ENCODE measurements around the gene ADH1C.
A peak's percentile ranks its signal among the peaks of the same experiment; 100 is the strongest.

Gene ADH1C

DNA sequence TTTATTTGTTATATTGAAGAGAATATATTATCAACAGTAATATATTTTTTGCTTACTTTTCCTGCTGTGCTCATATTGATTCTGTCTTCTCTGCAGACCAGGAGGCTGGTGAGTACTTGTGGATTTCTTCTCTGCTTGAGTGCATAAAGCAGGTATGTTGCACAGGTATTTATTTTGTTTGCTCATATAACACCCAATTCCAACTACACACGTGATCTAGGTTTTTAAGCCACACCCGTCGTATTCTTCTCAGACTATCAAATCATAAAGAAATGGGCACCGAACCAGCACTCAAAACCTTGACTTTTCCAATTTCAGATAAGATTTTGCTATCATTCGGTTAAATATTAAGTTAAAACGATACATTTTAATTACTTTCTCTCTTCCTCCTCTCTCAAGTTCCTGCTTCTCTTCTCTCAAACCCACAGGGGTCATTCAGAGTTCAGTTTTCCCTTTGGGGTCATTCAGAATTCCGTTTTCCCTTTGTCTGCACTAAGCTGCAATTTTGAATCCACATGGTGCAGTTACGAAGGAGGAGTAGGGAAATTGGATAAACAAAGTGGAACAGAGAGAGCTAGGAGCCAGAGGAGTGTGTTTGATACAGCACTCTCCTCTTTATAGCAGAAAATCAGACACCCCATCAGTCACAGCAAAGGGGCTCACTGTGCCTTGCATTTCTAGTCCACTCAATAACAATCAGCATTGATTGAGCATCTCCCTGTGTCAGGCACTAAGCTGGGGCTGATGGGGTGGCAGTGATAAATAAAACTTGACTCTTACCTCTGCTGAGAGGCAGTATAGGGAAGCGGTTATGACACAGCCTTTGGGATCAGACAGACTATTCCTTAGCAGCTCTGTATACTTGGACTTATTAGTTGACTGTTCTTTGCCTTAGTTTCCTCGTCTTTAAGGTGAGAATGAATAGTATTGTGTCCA lies at the start of gene ADH1C:
TSS of gene ADH1C (minus strand) at position 145 of the 936 bp plus-strand sequence. CDS start at position 74, 71 bp downstream.
- Histone ChIP-seq H3K36me3 (ENCODE audit: control insufficient read depth, insufficient read depth, low read length) (no peaks in the 10 kb centered on the region), H3K4me1 (ENCODE audit: control insufficient read depth, insufficient read depth, low read length) (no peaks in the 10 kb centered on the region), H3K27ac (ENCODE audit: low read depth, low read length) (no peak within 1 kb of the TSS), H3K9ac (ENCODE audit: low read length) (no peak within 1 kb of the TSS), H3K4me3 (ENCODE audit: low read length) (no peak within 1 kb of the TSS), H3K27me3 (ENCODE audit: control insufficient read depth, insufficient read depth, low read length) (no peaks in the 10 kb centered on the region)

DNA sequence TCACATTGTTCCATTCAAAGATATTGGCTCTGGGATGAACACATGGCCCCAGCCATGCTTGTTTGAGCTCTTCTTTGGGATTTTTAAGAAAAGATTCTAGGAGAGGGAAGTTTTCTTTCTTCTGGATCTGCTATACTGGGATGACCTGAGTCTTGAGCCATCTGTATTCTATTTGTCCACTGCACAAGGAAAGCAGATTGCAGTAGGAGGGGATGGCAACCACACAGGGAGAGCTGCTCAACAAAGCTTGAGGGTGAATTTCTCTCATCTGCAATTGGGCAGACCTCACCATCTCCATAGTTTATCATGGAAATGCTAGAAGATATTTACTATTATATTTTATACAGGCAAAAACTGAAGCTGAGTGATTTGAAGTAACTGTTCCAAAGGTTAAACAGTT lies 48.3 kb upstream of the ADH1C start:
- no peaks in the 10 kb centered on the region for H3K27me3 ChIP-seq (ENCODE audit: control insufficient read depth, insufficient read depth, low read length)
- no peak overlapping the region for H3K9ac ChIP-seq (ENCODE audit: low read length)
- H3K4me3 ChIP-seq (ENCODE audit: low read length) = no peak overlapping the region
- no peaks in the 10 kb centered on the region for H3K36me3 ChIP-seq (ENCODE audit: control insufficient read depth, insufficient read depth, low read length)
- no peaks in the 10 kb centered on the region for H3K4me1 ChIP-seq (ENCODE audit: control insufficient read depth, insufficient read depth, low read length)
- H3K27ac ChIP-seq (ENCODE audit: low read depth, low read length) = no peak overlapping the region

DNA sequence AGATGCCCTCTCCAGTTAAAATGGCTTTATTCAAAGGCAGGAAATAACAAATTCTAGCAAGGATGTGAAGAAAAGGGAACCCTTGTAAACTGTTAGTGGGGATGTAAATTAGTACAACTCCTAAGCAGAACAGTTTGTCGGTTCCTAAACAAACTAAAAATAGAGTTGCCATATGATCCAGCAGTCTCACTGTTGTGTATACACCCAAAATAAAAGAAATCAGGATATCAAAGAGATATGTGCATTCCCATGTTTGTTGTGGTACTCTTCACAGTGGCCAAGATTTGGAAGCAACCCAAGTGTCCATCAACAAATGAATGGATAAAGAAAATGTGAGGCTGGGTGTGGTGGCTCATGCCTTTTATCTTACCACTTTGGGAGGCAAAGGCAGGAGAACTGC lies 46.5 kb upstream of the ADH1C start:
- H3K27ac ChIP-seq (ENCODE audit: low read depth, low read length) = no peak overlapping the region
- H3K27me3 ChIP-seq (ENCODE audit: control insufficient read depth, insufficient read depth, low read length) = no peaks in the 10 kb centered on the region
- H3K4me3 ChIP-seq (ENCODE audit: low read length) = no peak overlapping the region
- no peaks in the 10 kb centered on the region for H3K36me3 ChIP-seq (ENCODE audit: control insufficient read depth, insufficient read depth, low read length)
- H3K4me1 ChIP-seq (ENCODE audit: control insufficient read depth, insufficient read depth, low read length) = peaks cover 4% of the 10 kb centered on the region
- no peak overlapping the region for H3K9ac ChIP-seq (ENCODE audit: low read length)

- H3K9ac ChIP-seq (ENCODE audit: low read length) = no peak overlapping the region
- H3K4me3 ChIP-seq (ENCODE audit: low read length) = no peak overlapping the region
- no peak overlapping the region for H3K27ac ChIP-seq (ENCODE audit: low read depth, low read length)
- H3K27me3 ChIP-seq (ENCODE audit: control insufficient read depth, insufficient read depth, low read length) = no peaks in the 10 kb centered on the region
- peaks cover 4% of the 10 kb centered on the region for H3K4me1 ChIP-seq (ENCODE audit: control insufficient read depth, insufficient read depth, low read length)
- H3K36me3 ChIP-seq (ENCODE audit: control insufficient read depth, insufficient read depth, low read length) = no peaks in the 10 kb centered on the region
Measured at GRCh38 chr4:99395595-99396364, 43.2 kb upstream of the ADH1C start.

DNA sequence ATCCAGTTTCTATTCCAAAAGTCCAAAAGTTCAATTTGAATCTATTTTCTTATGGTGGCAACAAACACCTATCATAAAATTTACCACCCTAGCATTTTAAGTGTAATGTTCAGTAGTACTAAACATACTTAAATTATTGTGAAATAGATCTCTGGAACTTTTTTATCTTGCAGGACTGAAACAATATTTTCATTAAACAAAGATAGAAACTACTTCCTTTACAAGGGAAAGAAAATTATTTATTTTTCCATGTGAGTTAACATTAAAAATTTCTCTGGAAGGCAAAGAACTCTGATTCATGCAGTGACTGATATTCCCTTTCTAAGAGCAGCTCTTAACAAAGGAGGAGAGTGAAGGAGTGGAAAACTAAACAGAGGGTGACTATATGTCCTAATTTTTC lies 42.4 kb upstream of the ADH1C start:
- Histone ChIP-seq H3K4me1 (ENCODE audit: control insufficient read depth, insufficient read depth, low read length) (peaks cover 4% of the 10 kb centered on the region), H3K4me3 (ENCODE audit: low read length) (no peak overlapping the region), H3K9ac (ENCODE audit: low read length) (no peak overlapping the region), H3K27ac (ENCODE audit: low read depth, low read length) (peak overlapping the region; percentile 23), H3K36me3 (ENCODE audit: control insufficient read depth, insufficient read depth, low read length) (no peaks in the 10 kb centered on the region), H3K27me3 (ENCODE audit: control insufficient read depth, insufficient read depth, low read length) (no peaks in the 10 kb centered on the region)

- Histone ChIP-seq H3K27me3 (ENCODE audit: control insufficient read depth, insufficient read depth, low read length) (no peaks in the 10 kb centered on the region), H3K9ac (ENCODE audit: low read length) (no peak overlapping the region), H3K4me1 (ENCODE audit: control insufficient read depth, insufficient read depth, low read length) (peaks cover 3% of the 10 kb centered on the region), H3K27ac (ENCODE audit: low read depth, low read length) (no peak overlapping the region), H3K36me3 (ENCODE audit: control insufficient read depth, insufficient read depth, low read length) (no peaks in the 10 kb centered on the region), H3K4me3 (ENCODE audit: low read length) (no peak overlapping the region)
Measured at GRCh38 chr4:99390055-99390454, 37.5 kb upstream of the ADH1C start.

DNA sequence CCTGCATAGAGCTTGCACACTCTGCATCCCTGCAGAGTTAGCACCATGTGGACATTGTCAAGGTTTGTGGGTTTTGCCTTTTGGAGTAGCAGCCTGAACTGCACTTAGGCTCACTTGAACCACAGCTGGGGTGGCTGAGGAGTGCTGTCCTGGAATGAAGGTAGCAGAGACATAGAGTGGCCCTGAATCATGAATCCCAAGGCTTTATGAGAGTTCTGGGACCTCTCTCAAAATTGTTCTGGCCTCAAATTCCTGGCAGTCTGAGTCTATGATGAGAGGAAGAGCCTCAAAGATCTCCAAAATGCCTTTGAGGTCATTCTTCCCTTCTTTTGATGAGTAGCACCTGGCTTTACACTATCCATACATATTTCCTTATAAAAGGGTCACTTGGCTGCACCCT lies 37.1 kb upstream of the ADH1C start:
- H3K27me3 ChIP-seq (ENCODE audit: control insufficient read depth, insufficient read depth, low read length) = no peaks in the 10 kb centered on the region
- no peak overlapping the region for H3K4me3 ChIP-seq (ENCODE audit: low read length)
- H3K9ac ChIP-seq (ENCODE audit: low read length) = no peak overlapping the region
- no peak overlapping the region for H3K27ac ChIP-seq (ENCODE audit: low read depth, low read length)
- H3K4me1 ChIP-seq (ENCODE audit: control insufficient read depth, insufficient read depth, low read length) = peaks cover 3% of the 10 kb centered on the region
- no peaks in the 10 kb centered on the region for H3K36me3 ChIP-seq (ENCODE audit: control insufficient read depth, insufficient read depth, low read length)

- no peak overlapping the region for H3K4me3 ChIP-seq (ENCODE audit: low read length)
- peaks cover 11% of the 10 kb centered on the region for H3K4me1 ChIP-seq (ENCODE audit: control insufficient read depth, insufficient read depth, low read length)
- peak overlapping the region; percentile 76 for H3K27ac ChIP-seq (ENCODE audit: low read depth, low read length)
- no peaks in the 10 kb centered on the region for H3K36me3 ChIP-seq (ENCODE audit: control insufficient read depth, insufficient read depth, low read length)
- H3K9ac ChIP-seq (ENCODE audit: low read length) = no peak overlapping the region
- no peaks in the 10 kb centered on the region for H3K27me3 ChIP-seq (ENCODE audit: control insufficient read depth, insufficient read depth, low read length)
Measured at GRCh38 chr4:99383833-99384392, 31.4 kb upstream of the ADH1C start.

DNA sequence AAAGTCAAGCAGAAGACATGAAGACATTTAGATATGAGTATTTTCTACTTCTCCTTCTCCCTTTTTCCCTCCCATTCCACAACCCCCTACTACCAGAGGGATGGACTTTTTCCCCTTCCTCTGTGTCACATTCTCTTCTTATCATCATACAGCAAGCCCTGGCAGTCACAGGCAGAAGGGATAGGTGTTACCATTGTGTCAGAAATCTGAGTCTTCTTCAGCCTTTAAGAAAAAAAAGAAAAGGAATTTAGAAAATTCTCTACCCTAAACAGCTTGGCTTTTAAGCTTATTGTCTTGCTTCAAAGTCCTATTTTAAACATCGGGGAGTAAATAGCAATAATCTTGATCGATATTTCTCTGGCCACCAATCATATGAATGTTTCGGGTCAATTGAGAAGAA lies 30.9 kb upstream of the ADH1C start:
- H3K27ac ChIP-seq (ENCODE audit: low read depth, low read length) = peak overlapping the region; percentile 76
- H3K27me3 ChIP-seq (ENCODE audit: control insufficient read depth, insufficient read depth, low read length) = no peaks in the 10 kb centered on the region
- peaks cover 9% of the 10 kb centered on the region for H3K4me1 ChIP-seq (ENCODE audit: control insufficient read depth, insufficient read depth, low read length)
- no peak overlapping the region for H3K4me3 ChIP-seq (ENCODE audit: low read length)
- no peaks in the 10 kb centered on the region for H3K36me3 ChIP-seq (ENCODE audit: control insufficient read depth, insufficient read depth, low read length)
- no peak overlapping the region for H3K9ac ChIP-seq (ENCODE audit: low read length)

DNA sequence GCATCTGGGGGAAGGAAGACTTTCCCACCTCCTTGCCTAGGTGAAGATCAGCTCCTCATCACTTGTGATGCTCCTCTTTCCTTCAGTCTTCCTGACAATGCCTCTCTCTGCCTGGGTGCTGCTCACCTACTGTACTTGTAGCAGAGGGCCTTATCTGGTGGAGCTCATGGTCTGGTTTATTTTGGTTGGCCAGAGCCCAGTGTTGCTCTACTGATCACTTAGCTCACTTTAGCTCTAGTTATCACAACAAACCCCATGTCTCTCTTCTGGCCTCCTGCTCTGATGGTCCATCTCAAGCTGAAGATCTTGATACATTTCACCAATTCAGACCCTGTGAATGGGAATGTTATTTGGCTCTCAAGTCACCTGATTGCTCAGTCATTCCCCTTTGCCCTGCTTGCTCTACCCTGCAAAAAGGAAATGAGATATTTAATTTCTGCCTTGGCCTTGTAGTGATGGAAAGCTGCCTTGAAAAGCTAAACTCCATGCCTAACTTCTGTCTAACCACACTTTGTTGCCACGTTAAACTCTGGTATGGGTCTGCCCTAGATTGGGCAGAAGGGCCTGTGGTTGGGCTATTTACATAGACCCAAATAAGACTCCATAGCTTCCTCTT lies 30.3 kb upstream of the ADH1C start:
- Histone ChIP-seq H3K27ac (ENCODE audit: low read depth, low read length) (peak overlapping the region; percentile 76), H3K4me3 (ENCODE audit: low read length) (no peak overlapping the region), H3K27me3 (ENCODE audit: control insufficient read depth, insufficient read depth, low read length) (no peaks in the 10 kb centered on the region), H3K9ac (ENCODE audit: low read length) (no peak overlapping the region), H3K36me3 (ENCODE audit: control insufficient read depth, insufficient read depth, low read length) (no peaks in the 10 kb centered on the region), H3K4me1 (ENCODE audit: control insufficient read depth, insufficient read depth, low read length) (peaks cover 8% of the 10 kb centered on the region)

DNA sequence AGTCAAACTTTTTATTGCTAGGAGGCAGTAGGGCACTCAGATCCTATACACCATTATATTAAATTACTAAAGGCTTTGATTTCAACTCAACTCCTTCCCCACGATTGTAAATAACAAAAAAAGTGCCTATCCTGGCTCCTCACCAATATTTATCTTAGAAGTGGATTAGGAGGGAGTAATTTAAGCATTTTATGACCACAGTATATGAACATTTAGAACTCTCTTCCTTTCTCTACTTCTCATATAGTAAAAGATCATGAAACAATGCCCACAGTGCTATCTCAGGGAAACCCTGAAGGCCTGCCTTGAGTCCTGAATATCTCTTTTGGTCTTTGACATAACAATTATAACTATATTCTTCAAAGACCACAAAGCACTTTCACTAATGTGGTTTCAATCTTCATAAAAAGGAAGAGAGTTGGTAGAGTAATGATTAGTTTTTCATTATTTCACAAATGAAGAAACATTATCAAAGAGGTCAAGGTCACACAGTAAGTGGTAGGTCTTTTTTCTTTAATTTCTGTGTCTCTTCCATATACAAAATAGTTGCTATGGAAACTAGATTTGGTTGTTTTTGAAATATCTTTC lies 29.1 kb upstream of the ADH1C start:
- Histone ChIP-seq H3K4me1 (ENCODE audit: control insufficient read depth, insufficient read depth, low read length) (peaks cover 8% of the 10 kb centered on the region), H3K27ac (ENCODE audit: low read depth, low read length) (no peak overlapping the region), H3K4me3 (ENCODE audit: low read length) (no peak overlapping the region), H3K36me3 (ENCODE audit: control insufficient read depth, insufficient read depth, low read length) (no peaks in the 10 kb centered on the region), H3K9ac (ENCODE audit: low read length) (no peak overlapping the region), H3K27me3 (ENCODE audit: control insufficient read depth, insufficient read depth, low read length) (no peaks in the 10 kb centered on the region)

DNA sequence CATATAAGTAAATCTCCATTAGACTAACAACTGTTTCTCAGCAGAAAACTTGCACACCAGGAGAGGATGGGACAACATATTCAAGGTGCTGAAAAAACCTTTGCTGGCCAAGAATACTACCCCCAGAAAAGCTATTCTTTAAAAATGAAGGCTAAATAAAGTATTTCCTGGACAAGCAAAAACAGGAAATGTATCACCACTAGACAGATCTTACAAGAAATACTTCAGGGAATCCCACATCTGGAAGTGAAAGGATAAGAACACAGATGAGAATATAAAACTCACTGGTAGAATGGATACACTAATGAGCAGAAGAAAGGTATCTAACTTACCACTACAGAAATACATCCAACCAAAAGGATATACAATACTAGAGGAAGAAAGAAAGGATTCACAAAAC lies 27.0 kb upstream of the ADH1C start:
- Histone ChIP-seq H3K9ac (ENCODE audit: low read length) (no peak overlapping the region), H3K36me3 (ENCODE audit: control insufficient read depth, insufficient read depth, low read length) (no peaks in the 10 kb centered on the region), H3K27ac (ENCODE audit: low read depth, low read length) (no peak overlapping the region), H3K4me1 (ENCODE audit: control insufficient read depth, insufficient read depth, low read length) (peaks cover 8% of the 10 kb centered on the region), H3K4me3 (ENCODE audit: low read length) (no peak overlapping the region), H3K27me3 (ENCODE audit: control insufficient read depth, insufficient read depth, low read length) (no peaks in the 10 kb centered on the region)

Data from rectal smooth muscle tissue (tissue), 1 donor.